ENCODE data around the gene TLCD3B. TPM values are rescaled to one million over a fixed set of nuclear protein-coding genes. Genes with fewer than 3 reads are reported as not detected.

Gene TLCD3B
- total and polyA plus RNA-seq, 2 of the 4 experiments (the other 2 are of a cell fraction), result 0.19 TPM; not detected in 1

- Histone ChIP-seq H3K79me1 (ENCODE audit: low read depth in 1 of 2, low read length in 2 of 2) (peaks cover 0 to 33% of the 10 kb centered on the region in 2 experiments; a peak in 2 of 4 replicates), H2AK9ac (replicated peaks; ENCODE audit: low read depth, low read length, poor library complexity) (no peak overlapping the region), H3K23ac (ENCODE audit: low read depth, low read length) (no peak overlapping the region), H4K5ac (ENCODE audit: low read depth, low read length) (no peak overlapping the region), H3K27me3 (ENCODE audit: control insufficient read depth, insufficient read depth, low read length) (peaks cover 2% of the 10 kb centered on the region; the same call in 1 of the 2 replicates), H3K4me1 (ENCODE audit: control insufficient read depth, insufficient read depth, low read length) (peaks cover 6% of the 10 kb centered on the region), H2BK20ac (ENCODE audit: low read depth, low read length) (no peak overlapping the region), H3K18ac (ENCODE audit: low read depth, low read length) (no peak overlapping the region), H3K4me3 (ENCODE audit: insufficient read depth, low read depth, low read length) (no peak overlapping the region), H3K4ac (ENCODE audit: low read depth, low read length) (no peak overlapping the region), H3K27ac (ENCODE audit: insufficient read depth, low read length) (no peak overlapping the region), H4K91ac (ENCODE audit: insufficient read depth, low read depth, low read length) (no peak overlapping the region), H3K9ac (ENCODE audit: low read depth, low read length) (no peak overlapping the region), H2AK5ac (ENCODE audit: low read depth, low read length) (no peak overlapping the region), H2BK120ac (ENCODE audit: low read depth, low read length) (no peak overlapping the region), H4K8ac (ENCODE audit: low read depth in 2 of 2, low read length in 2 of 2) (no peak overlapping the region), H3K56ac (ENCODE audit: extremely low read depth, insufficient read depth, low read length) (no peak overlapping the region), H3K9me1 (ENCODE audit: insufficient read depth, low read length) (peaks cover 17% of the 10 kb centered on the region), H2AFZ (replicated peaks; ENCODE audit: low read length, poor library complexity) (no peak overlapping the region), H2BK5ac (ENCODE audit: low read depth, low read length, poor library complexity, severe bottlenecking) (no peak overlapping the region), H3K9me3 (ENCODE audit: control insufficient read depth, insufficient read depth, low read length) (no peaks in the 10 kb centered on the region), H4K20me1 (ENCODE audit: insufficient read depth, low read length) (no peaks in the 10 kb centered on the region; the same call in 1 of the 2 replicates), H3K14ac (replicated peaks; ENCODE audit: low read depth, low read length) (no peak overlapping the region), H3K4me2 (ENCODE audit: low read depth, low read length) (no peak overlapping the region), H2BK15ac (ENCODE audit: low read depth, low read length) (no peak overlapping the region), H3K36me3 (ENCODE audit: control insufficient read depth, insufficient read depth, low read length) (no peaks in the 10 kb centered on the region)
- ChIA-PET POLR2A (ENCODE audit: unreplicated experiment) (interaction anchor here (0.7 kb wide), 1 partner anchor 391 kb away, joined by 3 read pairs; no protein-coding TSS in a partner anchor), CTCF (no interaction called here)
- ATAC-seq (ENCODE audit: low read depth), result no peak
- DNase-seq, result no peak
- intact Hi-C loops (cut with micrococcal nuclease) (no loop called here), dilution Hi-C loops (cut with HindIII; ENCODE audit: low sequenced_read_pairs, unreplicated experiment) (no loop called here), in situ Hi-C loops (cut with MboI; ENCODE audit: low sequenced_read_pairs) (no loop called here)
- TF ChIP-seq FOS (IDR thresholded peaks at IDR 0.05; ENCODE audit: low read depth, low read length) (no peak), MXI1 (IDR thresholded peaks at IDR 0.05; ENCODE audit: borderline replicate concordance, low read depth, low read length) (no peak), RCOR1 (IDR thresholded peaks at IDR 0.05; ENCODE audit: insufficient replicate concordance, low read length) (no peak), RFX5 (IDR thresholded peaks at IDR 0.05; ENCODE audit: low read depth, low read length) (no peak), BHLHE40 (IDR thresholded peaks at IDR 0.05; ENCODE audit: low read depth, low read length) (no peak), RAD21 (IDR thresholded peaks at IDR 0.05; ENCODE audit: low read length) (no peak), MAFK (IDR thresholded peaks at IDR 0.05; ENCODE audit: low read depth, low read length) (no peak), NFE2L2 (IDR thresholded peaks at IDR 0.05; ENCODE audit: low read depth, low read length) (no peak), MAZ (IDR thresholded peaks at IDR 0.05; ENCODE audit: borderline replicate concordance, low read depth, low read length) (no peak), CHD1 (IDR thresholded peaks at IDR 0.05; ENCODE audit: low read depth, low read length) (no peak), POLR2A (IDR thresholded peaks at IDR 0.05; ENCODE audit: low read depth, low read length) (no peak)
- TF ChIP-seq, protein P1, sequence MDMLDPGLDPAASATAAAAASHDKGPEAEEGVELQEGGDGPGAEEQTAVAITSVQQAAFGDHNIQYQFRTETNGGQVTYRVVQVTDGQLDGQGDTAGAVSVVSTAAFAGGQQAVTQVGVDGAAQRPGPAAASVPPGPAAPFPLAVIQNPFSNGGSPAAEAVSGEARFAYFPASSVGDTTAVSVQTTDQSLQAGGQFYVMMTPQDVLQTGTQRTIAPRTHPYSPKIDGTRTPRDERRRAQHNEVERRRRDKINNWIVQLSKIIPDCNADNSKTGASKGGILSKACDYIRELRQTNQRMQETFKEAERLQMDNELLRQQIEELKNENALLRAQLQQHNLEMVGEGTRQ (IDR thresholded peaks at IDR 0.05; ENCODE audit: low read depth, low read length), result no peak
- TF ChIP-seq, protein P2, sequence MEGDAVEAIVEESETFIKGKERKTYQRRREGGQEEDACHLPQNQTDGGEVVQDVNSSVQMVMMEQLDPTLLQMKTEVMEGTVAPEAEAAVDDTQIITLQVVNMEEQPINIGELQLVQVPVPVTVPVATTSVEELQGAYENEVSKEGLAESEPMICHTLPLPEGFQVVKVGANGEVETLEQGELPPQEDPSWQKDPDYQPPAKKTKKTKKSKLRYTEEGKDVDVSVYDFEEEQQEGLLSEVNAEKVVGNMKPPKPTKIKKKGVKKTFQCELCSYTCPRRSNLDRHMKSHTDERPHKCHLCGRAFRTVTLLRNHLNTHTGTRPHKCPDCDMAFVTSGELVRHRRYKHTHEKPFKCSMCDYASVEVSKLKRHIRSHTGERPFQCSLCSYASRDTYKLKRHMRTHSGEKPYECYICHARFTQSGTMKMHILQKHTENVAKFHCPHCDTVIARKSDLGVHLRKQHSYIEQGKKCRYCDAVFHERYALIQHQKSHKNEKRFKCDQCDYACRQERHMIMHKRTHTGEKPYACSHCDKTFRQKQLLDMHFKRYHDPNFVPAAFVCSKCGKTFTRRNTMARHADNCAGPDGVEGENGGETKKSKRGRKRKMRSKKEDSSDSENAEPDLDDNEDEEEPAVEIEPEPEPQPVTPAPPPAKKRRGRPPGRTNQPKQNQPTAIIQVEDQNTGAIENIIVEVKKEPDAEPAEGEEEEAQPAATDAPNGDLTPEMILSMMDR (conservative IDR thresholded peaks at IDR 0.05; ENCODE audit: low read depth, low read length), result no peak
- WGBS, 2 experiments (ENCODE audit: extremely low coverage in 2 of 2, insufficient read length in 1 of 2), result 100% methylated on average over 3 of the region's 8 CpGs; no CpG with 5 or more reads in 1 of the 2 experiments
- BruUV-seq (replicated peaks), result no TSS peak
Measured at GRCh38 chr16:30049871-30050270, 18.8 kb upstream of the TLCD3B start.
